Astrocyte of the spinal cord (primary cell): ENCODE measurements around the gene FREM3.
"Not testable (repeated sequence)": the region's sequence is repeated elsewhere in the genome, so short reads cannot be mapped to it uniquely, and the experiment has no call there.

Experiments used
- DNase-seq: peaks from one replicate; pipeline ENCODE4 v3.0.0; 2011; ENCODE audit warnings: low read depth, low spot score
- H3K4me3 ChIP-seq: 2 replicates; pipeline ENCODE4 v1.5.1; 2011; ENCODE audit warnings: low read depth, mild to moderate bottlenecking, low read length, moderate library complexity
- CTCF ChIP-seq: IDR thresholded peaks from 2 replicates; pipeline ENCODE4 v1.5.1; 2012; ENCODE audit warnings: low read depth, mild to moderate bottlenecking, low read length, inconsistent platforms
- in situ Hi-C: cut with HindIII; loops from 2 replicates; pipeline ENCODE4 v1.10.0; 2017; ENCODE audit warnings: low sequenced_read_pairs

FREM3 gene

GRCh38 chr4:143700416-143701352 is at the start of gene FREM3:
FREM3 (minus strand) TSS chr4:143700675; CDS start chr4:143700675, 0 bp downstream.
- DNase-seq, result no peak
- TF ChIP-seq CTCF, result no peak
- no peak within 1 kb of the TSS for H3K4me3 ChIP-seq
- in situ Hi-C loops, result no loop called here

- no peak overlapping the region for H3K4me3 ChIP-seq
- no peak for DNase-seq
- in situ Hi-C loops, result no loop called here
- TF ChIP-seq CTCF, result no peak
Measured at GRCh38 chr4:143745874-143746273, 45.4 kb upstream of the FREM3 start.

GRCh38 chr4:143743591-143743990 is 43.1 kb upstream of the FREM3 start:
- no peak for DNase-seq
- no peak for TF ChIP-seq CTCF
- H3K4me3 ChIP-seq, result no peak overlapping the region
- in situ Hi-C loops, result no loop called here

GRCh38 chr4:143742834-143743233 is 42.4 kb upstream of the FREM3 start:
- in situ Hi-C loops, result no loop called here
- TF ChIP-seq CTCF, result no peak
- no peak for DNase-seq
- H3K4me3 ChIP-seq, result no peak overlapping the region

GRCh38 chr4:143736861-143737260 is 36.4 kb upstream of the FREM3 start:
- no peak overlapping the region for H3K4me3 ChIP-seq
- no peak for TF ChIP-seq CTCF
- no peak for DNase-seq
- in situ Hi-C loops, result no loop called here

GRCh38 chr4:143736061-143736460 is 35.6 kb upstream of the FREM3 start:
- DNase-seq, H3K4me3 ChIP-seq, in situ Hi-C loops: not testable (repeated sequence)

- H3K4me3 ChIP-seq, result no peak overlapping the region
- no peak for TF ChIP-seq CTCF
- in situ Hi-C loops, result no loop called here
- peak; percentile 48 for DNase-seq
Measured at GRCh38 chr4:143728166-143728565, 27.7 kb upstream of the FREM3 start.
